SK-N-SH treated with all-trans-retinoic acid at 6 μM for 48 hours (cell line): ENCODE data around the gene C1QTNF5.

ENCODE experiments used
- ARNTL ChIP-seq: fragments of 450-650 bp; formaldehyde crosslinking; IDR thresholded peaks from 2 replicates; pipeline ENCODE4 v1.5.0; 2020; ENCODE audit warnings: low read depth, mild to moderate bottlenecking, moderate library complexity, borderline replicate concordance
- CSDC2 ChIP-seq: fragments of 250-450 bp; sonication (Bioruptor Pico); IDR thresholded peaks from 2 replicates; pipeline ENCODE4 v1.5.0; 2020; ENCODE audit warnings: mild to moderate bottlenecking, moderate library complexity
- CSRNP3 ChIP-seq: fragments of 250-450 bp; sonication (Bioruptor Pico); IDR thresholded peaks from 2 replicates; pipeline ENCODE4 v1.5.1; 2021; ENCODE audit warnings: mild to moderate bottlenecking, moderate library complexity
- ESRRG ChIP-seq: fragments of 250-450 bp; sonication (Bioruptor Pico); IDR thresholded peaks from 2 replicates; pipeline ENCODE4 v1.6.1; 2021; ENCODE audit warnings: mild to moderate bottlenecking
- GLIS3 ChIP-seq: fragments of 250-450 bp; sonication (Bioruptor Pico); IDR thresholded peaks from 2 replicates; pipeline ENCODE4 v1.5.0; 2020; ENCODE audit warnings: mild to moderate bottlenecking, moderate library complexity
- ISL1 ChIP-seq: fragments of 250-450 bp; sonication (Bioruptor Pico); IDR thresholded peaks from 2 replicates; pipeline ENCODE4 v2.1.2; 2022; ENCODE audit warnings: mild to moderate bottlenecking, moderate library complexity
- PATZ1 ChIP-seq: fragments of 250-450 bp; sonication (Bioruptor Pico); IDR thresholded peaks from 2 replicates; pipeline ENCODE4 v1.8.0; 2020; ENCODE audit warnings: mild to moderate bottlenecking, moderate library complexity, borderline replicate concordance
- POU6F1 ChIP-seq: fragments of 250-450 bp; sonication (Bioruptor Pico); IDR thresholded peaks from 2 replicates; pipeline ENCODE4 v1.8.0; 2021; ENCODE audit warnings: low read depth, mild to moderate bottlenecking, moderate library complexity, borderline replicate concordance
- ZFP3 ChIP-seq: fragments of 250-450 bp; sonication (Bioruptor Pico); IDR thresholded peaks from 2 replicates; pipeline ENCODE4 v1.5.0; 2020; ENCODE audit warnings: mild to moderate bottlenecking, moderate library complexity
- ZNF565 ChIP-seq: fragments of 450-650 bp; formaldehyde crosslinking; conservative IDR thresholded peaks from 2 replicates; pipeline ENCODE4 v1.5.0; 2020; ENCODE audit warnings: low read depth, mild to moderate bottlenecking, moderate library complexity
- ZNF70 ChIP-seq: fragments of 450-650 bp; formaldehyde crosslinking; IDR thresholded peaks from 2 replicates; pipeline ENCODE4 v1.5.0; 2020; ENCODE audit warnings: mild to moderate bottlenecking, moderate library complexity

GRCh38 chr11:119345685-119346084, 5.0 kb upstream of the C1QTNF5 start:
- TF ChIP-seq CSDC2, result no peak
- no peak for TF ChIP-seq POU6F1
- no peak for TF ChIP-seq PATZ1
- TF ChIP-seq ZFP3 (CRISPR knock-in tag), result no peak
- no peak for TF ChIP-seq ESRRG
- no peak for TF ChIP-seq ISL1 (CRISPR knock-in tag)
- TF ChIP-seq ZNF70 (CRISPR knock-in tag), result no peak
- TF ChIP-seq ZNF565, result no peak
- TF ChIP-seq CSRNP3 (CRISPR knock-in tag), result no peak
- no peak for TF ChIP-seq ARNTL (CRISPR knock-in tag)
- no peak for TF ChIP-seq GLIS3 (CRISPR knock-in tag)
